DMS79 treated with DMSO at 0.1 percent for 48 hours (cell line): ENCODE data around the gene RCAN1.
"Not testable (repeated sequence)": the region's sequence is repeated elsewhere in the genome, so short reads cannot be mapped to it uniquely, and the experiment has no call there.

Experiments
- DNase-seq: peaks from one replicate; lab custom pipeline; 2025; lab: John Stamatoyannopoulos, UW

Gene RCAN1

DNA sequence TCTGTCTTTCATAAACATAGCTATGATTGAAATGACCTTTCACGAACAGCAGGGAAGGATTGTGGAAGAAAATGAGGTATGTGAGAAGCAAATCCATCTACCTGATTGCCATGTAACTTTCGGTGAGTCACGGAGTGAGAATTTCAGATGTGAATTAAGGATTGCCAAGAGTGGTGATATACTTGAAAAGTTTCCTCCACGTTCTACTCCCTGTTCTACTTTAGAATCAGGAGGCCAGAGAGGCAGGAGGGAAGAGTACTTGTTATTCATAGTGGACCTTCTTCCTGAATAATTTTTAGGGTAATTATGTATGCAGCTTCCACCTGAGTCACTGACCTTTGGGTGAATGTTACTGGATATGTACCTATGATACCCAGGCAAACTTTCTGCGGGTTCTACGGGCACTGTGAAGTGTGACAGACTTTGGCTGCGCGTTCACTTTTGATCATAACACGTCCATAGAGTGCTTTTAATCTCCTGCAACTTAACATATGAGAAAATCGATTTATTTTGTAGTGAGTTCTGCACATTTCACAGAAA, 100.3 kb downstream of the RCAN1 start:
- DNase-seq = no peak

GRCh38 chr21:34513129-34513675, 101.7 kb downstream of the RCAN1 start:
- DNase-seq = no peak

GRCh38 chr21:34511787-34512455, 103.0 kb downstream of the RCAN1 start, which contains the start of gene KCNE1:
KCNE1 (minus strand) TSS chr21:34512210; CDS start chr21:34449634, 62,576 bp downstream.
- no peak for DNase-seq

DNA sequence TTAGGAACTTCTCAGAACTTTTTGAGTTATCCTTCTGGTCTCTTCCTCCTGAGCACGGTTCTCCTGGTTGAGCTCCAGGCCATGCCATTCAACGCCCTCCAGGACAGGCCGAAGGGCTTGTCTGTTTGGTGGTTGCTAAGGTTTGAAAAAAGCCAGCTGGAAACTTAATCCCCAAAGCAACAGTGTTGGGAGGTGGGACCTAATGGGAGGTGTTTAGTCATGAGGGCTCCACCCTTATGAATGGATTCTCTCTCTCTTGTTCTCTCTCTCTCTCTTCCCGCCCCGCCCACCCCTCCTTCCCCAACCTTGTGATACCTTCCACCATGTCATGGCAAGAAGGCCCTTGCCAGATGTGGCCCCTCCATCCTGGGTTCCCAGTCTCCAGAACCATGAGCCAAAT, 103.7 kb downstream of the RCAN1 start:
- no peak for DNase-seq

DNA sequence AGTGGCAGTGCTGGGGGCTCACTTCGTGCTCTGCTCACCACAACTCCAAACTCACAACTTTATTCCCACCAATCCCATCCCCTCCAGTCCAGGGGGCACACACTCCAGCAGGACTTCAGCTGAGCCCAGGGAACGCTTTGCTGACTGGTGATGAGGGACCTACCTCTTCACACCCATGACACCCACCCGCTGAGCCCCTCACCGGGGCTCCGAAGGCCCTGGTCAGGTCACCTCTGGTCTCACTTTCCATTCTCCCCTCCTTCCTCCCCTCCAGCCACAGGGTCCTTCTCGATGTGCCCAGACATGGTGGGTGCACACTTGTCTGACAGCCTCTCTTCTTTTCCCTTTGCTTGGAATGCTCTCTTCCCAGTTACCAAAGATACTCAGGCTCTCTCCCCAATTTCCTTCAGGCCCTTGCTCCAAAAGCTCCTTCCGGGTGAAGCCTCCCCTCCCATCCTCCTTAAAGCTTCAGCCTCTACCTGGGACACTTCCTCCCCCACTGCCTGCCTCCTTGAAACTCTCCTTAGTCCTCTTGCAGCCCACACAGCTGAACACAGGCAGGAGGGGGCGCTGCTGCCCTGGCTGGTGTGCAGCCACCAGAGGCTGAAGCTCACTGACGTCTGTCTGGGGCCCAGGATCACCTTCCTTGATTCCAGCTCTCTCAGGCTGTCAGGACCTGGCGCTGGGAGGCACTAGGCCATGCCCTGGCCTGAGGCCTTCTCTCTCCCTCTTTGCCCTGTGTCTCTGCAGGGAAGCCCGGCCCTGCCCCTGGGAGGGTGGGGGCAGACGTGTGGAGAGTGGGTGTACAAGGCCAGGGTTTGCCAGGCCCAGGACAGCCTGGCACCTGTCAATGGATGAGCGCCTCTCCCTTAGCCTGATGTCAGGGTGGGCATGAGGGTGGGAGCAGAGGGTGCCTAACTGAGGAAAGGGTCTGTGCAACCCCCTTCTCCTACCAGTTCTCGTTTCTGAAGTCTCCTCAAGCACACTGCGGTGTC, 104.5 kb downstream of the RCAN1 start:
- no peak for DNase-seq

DNA sequence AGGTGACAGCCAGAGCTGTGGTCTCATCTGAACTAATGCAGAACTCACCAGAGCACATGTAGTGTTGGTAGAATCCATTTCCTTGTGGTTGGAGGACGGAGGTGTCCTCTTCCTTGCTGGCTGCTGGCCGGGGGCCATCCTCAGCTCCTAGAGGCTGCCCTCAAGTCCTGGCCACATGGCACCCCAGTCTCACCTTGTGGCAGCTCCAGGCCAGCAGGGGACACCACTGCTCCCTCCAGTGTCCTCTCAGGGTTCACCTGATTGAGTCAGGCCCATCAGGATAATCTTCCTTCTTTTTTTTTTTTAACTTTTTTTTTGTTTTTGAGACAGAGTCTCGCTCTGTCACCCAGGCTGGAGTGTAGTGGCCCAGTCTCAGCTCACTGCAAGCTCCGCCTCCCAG, 105.8 kb downstream of the RCAN1 start:
- DNase-seq = no peak

DNA sequence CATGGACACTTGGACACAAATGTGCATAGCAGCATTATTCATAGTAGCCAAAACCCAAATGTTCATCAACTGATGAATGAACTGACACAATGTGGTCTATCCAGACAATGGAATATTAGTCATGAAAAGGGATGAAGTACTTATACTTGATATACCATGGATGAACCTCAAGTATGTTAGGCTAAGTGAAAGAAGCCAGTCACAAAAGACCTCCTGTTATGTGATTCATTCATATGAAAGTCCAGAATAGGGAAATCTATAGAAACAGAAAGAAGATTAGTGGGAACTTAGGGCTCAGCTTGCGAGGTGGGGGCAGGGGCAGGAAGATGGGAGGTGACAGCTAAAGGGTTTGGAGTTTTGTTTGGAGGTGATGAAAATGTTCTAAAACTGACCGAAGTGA, 110.3 kb downstream of the RCAN1 start:
- no peak for DNase-seq

DNA sequence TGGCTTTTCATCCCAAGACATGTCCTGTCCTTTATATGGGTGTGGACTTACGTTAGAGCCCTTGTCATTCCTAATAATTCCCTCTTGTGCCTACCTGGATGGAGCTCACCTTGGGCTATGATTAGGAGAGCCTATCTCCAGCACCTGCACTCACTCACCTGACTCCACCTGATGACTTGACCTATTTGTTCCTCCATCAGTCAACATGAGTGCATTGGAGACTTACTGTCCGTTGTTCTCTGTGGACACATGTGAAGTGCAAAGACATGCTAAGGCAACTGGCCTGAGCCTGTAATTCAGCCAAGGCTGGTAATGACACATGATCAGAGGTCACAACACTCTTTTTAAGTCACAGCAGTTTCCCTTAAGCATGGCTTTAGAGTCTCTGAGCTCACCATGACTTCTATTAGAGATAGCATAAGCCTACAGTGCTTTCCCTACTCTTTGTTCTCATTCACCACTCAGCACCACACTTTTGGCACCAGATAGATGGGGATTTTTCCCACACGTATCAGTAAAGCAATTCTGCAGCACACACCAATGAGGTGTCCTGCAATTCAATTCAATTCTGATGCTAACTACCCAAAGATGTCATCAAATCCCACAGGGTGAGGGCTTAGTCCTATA, 112.3 kb downstream of the RCAN1 start:
- no peak for DNase-seq

DNA sequence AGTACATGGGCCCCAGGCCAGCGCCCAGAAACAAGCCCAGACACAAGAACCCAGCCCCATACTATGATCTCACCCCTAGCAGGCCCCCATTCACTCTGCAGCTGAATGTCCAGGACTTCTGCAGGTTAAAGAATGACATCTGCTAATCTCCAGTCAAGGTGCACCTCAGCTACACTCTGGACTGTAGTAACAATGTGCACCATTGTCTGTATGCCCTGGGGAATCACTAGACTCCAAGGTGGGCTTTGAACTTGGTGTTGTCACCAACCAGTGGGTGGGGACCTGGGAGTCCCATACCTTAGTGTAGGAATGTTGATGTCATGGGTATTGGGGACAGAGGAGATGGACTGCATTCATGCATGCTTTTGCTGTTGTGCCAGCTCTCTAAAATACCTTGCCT, 113.2 kb downstream of the RCAN1 start:
- DNase-seq = no peak

DNA sequence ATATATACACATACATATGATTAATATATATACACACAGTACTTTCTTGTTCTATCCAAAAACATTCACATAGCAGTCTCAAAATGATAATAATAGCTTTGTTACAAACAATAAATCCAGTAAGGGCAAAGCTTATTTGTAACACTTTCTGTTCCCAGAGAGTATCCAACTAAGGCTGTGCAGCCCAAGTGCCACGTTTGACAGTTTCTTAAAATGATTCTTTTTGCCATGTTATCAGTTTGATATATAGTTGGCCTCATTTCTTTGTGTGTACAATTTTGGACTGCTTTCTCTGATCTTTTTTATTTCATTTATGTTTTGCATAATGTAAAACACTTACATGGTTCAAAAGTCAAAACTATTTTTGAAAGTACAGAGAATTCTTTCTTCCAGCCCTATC, 114.7 kb downstream of the RCAN1 start:
- no peak for DNase-seq

DNA sequence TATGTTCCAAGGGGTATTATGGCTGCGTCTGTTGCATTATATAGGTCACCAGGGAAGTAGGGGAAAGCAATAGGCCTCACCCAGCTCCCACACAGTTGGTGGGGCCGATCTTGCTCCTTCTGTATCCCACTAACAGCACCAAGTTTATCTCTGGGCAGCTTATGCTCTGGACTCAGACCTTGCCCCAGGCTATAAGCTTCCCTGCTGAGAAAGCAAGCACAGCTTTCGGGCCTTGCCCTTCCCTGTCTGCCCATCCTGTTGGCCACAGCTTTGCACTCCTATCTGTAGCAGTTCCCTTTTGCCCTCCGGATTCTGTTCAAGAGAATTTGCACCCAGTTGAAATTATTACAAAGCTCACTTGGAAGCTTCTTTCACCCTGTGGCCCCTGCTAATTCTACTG, 115.8 kb downstream of the RCAN1 start:
- DNase-seq = no peak

DNA sequence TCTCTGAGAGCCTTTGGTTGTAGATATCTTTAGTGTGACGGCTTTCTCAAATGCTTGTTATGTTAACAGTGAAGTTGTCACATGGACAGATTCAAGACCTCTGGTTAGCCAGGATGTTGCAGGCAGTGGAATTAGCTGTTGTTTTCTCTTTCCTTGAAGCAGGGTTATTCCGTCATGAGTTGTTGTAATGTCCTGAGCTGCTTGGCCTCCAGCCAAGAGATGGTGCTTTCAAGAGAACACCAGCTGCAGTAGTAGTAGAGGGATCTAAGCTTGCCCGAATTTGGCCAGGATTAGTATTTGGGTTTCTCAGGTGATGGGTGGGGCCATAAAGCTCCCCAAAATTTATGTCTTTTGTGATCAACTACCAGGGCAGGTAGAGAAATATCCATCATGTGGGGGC, 116.3 kb downstream of the RCAN1 start:
- DNase-seq = no peak

DNA sequence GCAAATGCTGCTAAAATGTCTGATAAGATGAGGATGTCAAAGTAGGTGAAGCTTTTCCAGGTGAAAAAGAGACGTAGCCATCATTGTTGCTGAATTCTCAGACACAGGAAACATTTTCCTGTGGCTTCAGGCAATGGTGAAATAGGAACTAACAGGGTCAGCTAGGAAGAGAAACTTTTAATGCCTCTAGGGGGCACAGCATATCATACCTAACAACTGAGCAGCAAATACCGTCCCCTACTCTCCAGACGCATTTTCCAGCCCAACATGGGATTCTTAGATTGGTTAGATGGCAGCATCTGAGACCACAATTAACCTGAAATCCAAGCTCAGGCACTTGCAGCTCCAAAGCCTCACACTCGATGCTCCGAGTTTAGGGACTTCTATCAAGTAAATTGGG, 131.1 kb downstream of the RCAN1 start:
- not testable (repeated sequence) for DNase-seq

GRCh38 chr21:34483435-34483834, 131.5 kb downstream of the RCAN1 start:
- DNase-seq = not testable (repeated sequence)

GRCh38 chr21:34467333-34467732, 147.6 kb downstream of the RCAN1 start:
- not testable (repeated sequence) for DNase-seq
